Neural progenitor cell (in vitro differentiated cells): Measurements from ENCODE around the gene COTL1. TPM values are rescaled to one million over a fixed set of nuclear protein-coding genes. Genes with fewer than 3 reads are reported as not detected.
A peak's percentile ranks its signal among the peaks of the same experiment; 100 is the strongest.
"Not testable (repeated sequence)": the region's sequence is repeated elsewhere in the genome, so short reads cannot be mapped to it uniquely, and the experiment has no call there.

Experiments used
- DNase-seq: peaks from one replicate; pipeline ENCODE4 v3.0.0-alpha.2; 2016; ENCODE audit warnings: low spot score
- H2AFZ ChIP-seq: fragments of 200-600 bp; sonication (generic); replicated peaks from 2 replicates; pipeline ENCODE4 v1.6.1; 2016; ENCODE audit warnings: antibody characterized with exemption
- H3F3A ChIP-seq: fragments of 200-600 bp; sonication (generic); 2 replicates; pipeline ENCODE4 v1.6.1; 2016; ENCODE audit warnings: antibody characterized with exemption, low read depth
- H3K27ac ChIP-seq: fragments of 200-600 bp; sonication (generic); 2 replicates; pipeline ENCODE4 v1.5.1; 2016; ENCODE audit warnings: mild to moderate bottlenecking
- H3K27me3 ChIP-seq: fragments of 200-600 bp; sonication (generic); 2 replicates; pipeline ENCODE4 v1.6.1; 2016; ENCODE audit warnings: mild to moderate bottlenecking, moderate library complexity
- H3K36me3 ChIP-seq: fragments of 200-600 bp; sonication (generic); 2 replicates; pipeline ENCODE4 v1.5.1; 2016
- H3K4me1 ChIP-seq: fragments of 200-600 bp; sonication (generic); 2 replicates; pipeline ENCODE4 v1.6.1; 2016; ENCODE audit warnings: mixed run types
- H3K4me2 ChIP-seq: fragments of 200-600 bp; sonication (generic); 2 replicates; pipeline ENCODE4 v1.6.1; 2016
- H3K4me3 ChIP-seq: fragments of 200-600 bp; sonication (generic); 2 replicates; pipeline ENCODE4 v1.5.1; 2016
- H3K79me2 ChIP-seq: fragments of 200-600 bp; sonication (generic); 2 replicates; pipeline ENCODE4 v1.6.1; 2016; ENCODE audit warnings: low read depth
- H3K9ac ChIP-seq: fragments of 200-600 bp; sonication (generic); 2 replicates; pipeline ENCODE4 v1.6.1; 2016
- H3K9me3 ChIP-seq: fragments of 200-600 bp; sonication (generic); 2 replicates; pipeline ENCODE4 v1.5.1; 2016; ENCODE audit warnings: low read depth
- H4K20me1 ChIP-seq: fragments of 200-600 bp; sonication (generic); 2 replicates; pipeline ENCODE4 v1.6.1; 2016; ENCODE audit warnings: low read depth
- H3K27ac Mint-ChIP-seq: 3 replicates; pipeline ENCODE4 v1.8.0; 2021; ENCODE audit warnings: mixed read lengths
- H3K27me3 Mint-ChIP-seq: 2 replicates; pipeline ENCODE4 v1.8.0; 2022; ENCODE audit warnings: low read depth, mild to moderate bottlenecking, inconsistent platforms, moderate library complexity, mixed read lengths; ENCODE audit not compliant: insufficient read depth
- H3K36me3 Mint-ChIP-seq: 3 replicates; pipeline ENCODE4 v1.8.0; 2021; ENCODE audit warnings: mixed read lengths
- H3K4me1 Mint-ChIP-seq: 3 replicates; pipeline ENCODE4 v1.8.0; 2021; ENCODE audit warnings: mixed read lengths
- H3K4me3 Mint-ChIP-seq: 3 replicates; pipeline ENCODE4 v1.8.0; 2021; ENCODE audit warnings: mild to moderate bottlenecking, moderate library complexity, mixed read lengths
- H3K9me3 Mint-ChIP-seq: 3 replicates; pipeline ENCODE4 v1.8.0; 2020; ENCODE audit warnings: mixed read lengths
- CTCF ChIP-seq: fragments of 200-600 bp; sonication (generic); IDR thresholded peaks from 2 replicates; pipeline ENCODE4 v1.5.1; 2017; ENCODE audit warnings: antibody characterized with exemption, mild to moderate bottlenecking
- EZH2 ChIP-seq: fragments of 200-600 bp; sonication (generic); IDR thresholded peaks from 2 replicates; pipeline ENCODE4 v1.6.1; 2017; ENCODE audit warnings: antibody characterized with exemption, mild to moderate bottlenecking, moderate library complexity
- EZH2phosphoT487 ChIP-seq: fragments of 200-600 bp; sonication (generic); IDR thresholded peaks from 2 replicates; pipeline ENCODE4 v1.6.1; 2017; ENCODE audit warnings: antibody characterized with exemption
- total RNA-seq: library from RNA; depleted of rRNA; stranded (reverse); fragments of >200 nt; gene quantifications from 2 replicates; pipeline ENCODE4 v1.2.3, GENCODE V29; 2015; ENCODE audit warnings: low replicate concordance

COTL1 gene
- total RNA-seq, 1 donor from 2014 or later, result 46.9 TPM

GRCh38 chr16:84518804-84519341, 99.0 kb downstream of the COTL1 start:
- no peaks in the 10 kb centered on the region for H4K20me1 ChIP-seq
- peaks cover 8% of the 10 kb centered on the region for H3F3A ChIP-seq
- no peaks in the 10 kb centered on the region for H3K79me2 ChIP-seq
- no peak overlapping the region for H3K4me3 ChIP-seq
- H2AFZ ChIP-seq, result peak overlapping the region; percentile 83
- H3K4me1 Mint-ChIP-seq, result peaks cover 58% of the 10 kb centered on the region
- peaks cover 5% of the 10 kb centered on the region for H3K9me3 Mint-ChIP-seq
- no peaks in the 10 kb centered on the region for H3K27me3 ChIP-seq
- no peaks in the 10 kb centered on the region for H3K9me3 ChIP-seq
- DNase-seq, result no peak
- no peaks in the 10 kb centered on the region for H3K36me3 Mint-ChIP-seq
- peaks cover 17% of the 10 kb centered on the region for H3K27me3 Mint-ChIP-seq
- H3K4me3 Mint-ChIP-seq, result no peak overlapping the region
- H3K4me2 ChIP-seq, result no peak overlapping the region
- no peak overlapping the region for H3K27ac ChIP-seq
- TF ChIP-seq CTCF, result no peak
- TF ChIP-seq EZH2phosphoT487, result no peak
- no peak for TF ChIP-seq EZH2
- no peak overlapping the region for H3K9ac ChIP-seq
- no peaks in the 10 kb centered on the region for H3K36me3 ChIP-seq
- H3K4me1 ChIP-seq, result peaks cover 33% of the 10 kb centered on the region
- H3K27ac Mint-ChIP-seq, result no peak overlapping the region

- not testable (repeated sequence) for H3K79me2 ChIP-seq, H4K20me1 ChIP-seq, H3F3A ChIP-seq, H3K4me3 ChIP-seq, H3K27ac Mint-ChIP-seq, H3K9me3 Mint-ChIP-seq, H3K4me3 Mint-ChIP-seq, H3K9ac ChIP-seq, H3K4me2 ChIP-seq, DNase-seq, H3K27ac ChIP-seq, H3K27me3 ChIP-seq, H3K36me3 ChIP-seq, H3K9me3 ChIP-seq, H2AFZ ChIP-seq, H3K36me3 Mint-ChIP-seq
- H3K4me1 ChIP-seq, result peaks cover 33% of the 10 kb centered on the region
- H3K27me3 Mint-ChIP-seq, result peaks cover 17% of the 10 kb centered on the region
- H3K4me1 Mint-ChIP-seq, result peaks cover 56% of the 10 kb centered on the region
These were observed 99.7 kb downstream of the COTL1 start for GRCh38 chr16:84518220-84518619.

GRCh38 chr16:84517366-84517765, 100.5 kb downstream of the COTL1 start:
- H3K9ac ChIP-seq, result no peak overlapping the region
- H3K27me3 ChIP-seq, result no peaks in the 10 kb centered on the region
- H3K79me2 ChIP-seq, result no peaks in the 10 kb centered on the region
- DNase-seq, result no peak
- no peak overlapping the region for H2AFZ ChIP-seq
- H3K27ac Mint-ChIP-seq, result peak overlapping the region; percentile 42
- peaks cover 33% of the 10 kb centered on the region for H3K4me1 ChIP-seq
- H3K27ac ChIP-seq, result no peak overlapping the region
- peaks cover under 1% of the 10 kb centered on the region for H3K9me3 Mint-ChIP-seq
- H3K4me2 ChIP-seq, result no peak overlapping the region
- no peaks in the 10 kb centered on the region for H3K36me3 ChIP-seq
- H3K4me3 ChIP-seq, result no peak overlapping the region
- TF ChIP-seq EZH2phosphoT487, result no peak
- no peak for TF ChIP-seq CTCF
- no peak for TF ChIP-seq EZH2
- H3K36me3 Mint-ChIP-seq, result no peaks in the 10 kb centered on the region
- H3K4me3 Mint-ChIP-seq, result peak overlapping the region; percentile 21
- H3F3A ChIP-seq, result peaks cover 6% of the 10 kb centered on the region
- H3K4me1 Mint-ChIP-seq, result peaks cover 60% of the 10 kb centered on the region
- H3K9me3 ChIP-seq, result no peaks in the 10 kb centered on the region
- peaks cover 19% of the 10 kb centered on the region for H3K27me3 Mint-ChIP-seq
- no peaks in the 10 kb centered on the region for H4K20me1 ChIP-seq

Other genes starting within 250 kb of the COTL1 start
- 0.71 TPM in 1 of 2 replicates, not detected in the other for gene ATP2C2, start 249.5 kb downstream of the COTL1 start, total RNA-seq
- gene MEAK7, start 113.4 kb downstream of the COTL1 start, total RNA-seq, result 18.4 and 22.5 TPM in 2 replicates
- gene KLHL36, start 30.4 kb upstream of the COTL1 start, total RNA-seq, result 15.9 and 25.3 TPM in 2 replicates
- 117 and 130 TPM in 2 replicates for gene USP10, start 81.9 kb upstream of the COTL1 start, total RNA-seq
- 0.11 and 0.50 TPM in 2 replicates for gene CRISPLD2, start 201.9 kb upstream of the COTL1 start, total RNA-seq